C4-2B (cell line): ENCODE results near the gene BBS5.
"Not testable (repeated sequence)": the region's sequence is repeated elsewhere in the genome, so short reads cannot be mapped to it uniquely, and the experiment has no call there.

Source experiments
- H3K27ac ChIP-seq: fragments of 450-650 bp; 2 replicates; pipeline ENCODE4 v1.5.1; 2017
- ZFX ChIP-seq: fragments of 450-650 bp; IDR thresholded peaks from 2 replicates; pipeline ENCODE4 v1.6.1; 2017
- TF ChIP-seq, protein P1 (sequence below): fragments of 450-650 bp; conservative IDR thresholded peaks from 2 replicates; pipeline ENCODE4 v1.5.1; 2017; ENCODE audit warnings: mild to moderate bottlenecking

The BBS5 gene

DNA sequence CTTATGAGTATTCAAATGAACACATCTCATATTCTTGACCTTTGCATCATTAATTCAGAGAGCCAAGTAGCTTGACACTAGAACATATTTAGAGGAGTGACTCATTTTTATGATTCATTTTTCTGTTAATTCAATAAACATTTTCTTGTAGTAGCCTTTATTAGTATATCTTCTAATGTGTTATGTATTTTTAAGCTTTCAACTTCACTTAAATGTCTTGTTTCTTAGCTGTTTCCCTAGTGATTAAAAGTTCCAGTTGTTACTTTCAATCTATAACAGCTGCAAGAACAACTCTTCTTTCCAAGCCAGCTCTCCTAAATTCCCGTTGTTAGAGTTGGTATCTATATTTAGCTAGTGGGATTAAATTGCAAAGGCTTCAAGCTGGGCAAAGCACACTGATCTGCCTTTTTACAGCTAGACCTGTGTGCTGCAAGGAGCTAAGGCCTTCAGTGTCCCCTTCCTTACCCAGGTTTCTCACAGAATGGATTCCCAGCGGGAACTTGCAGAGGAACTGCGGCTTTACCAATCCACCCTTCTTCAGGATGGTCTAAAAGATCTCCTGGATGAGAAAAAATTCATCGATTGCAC, 30.1 kb downstream of the BBS5 start, which contains the start of gene KLHL41:
Gene KLHL41, plus strand, starts transcription at position 405 of the 588 bp plus-strand sequence. Its CDS starts 77 bp downstream, at position 482.
- no peak for TF ChIP-seq ZFX
- TF ChIP-seq, protein P1, sequence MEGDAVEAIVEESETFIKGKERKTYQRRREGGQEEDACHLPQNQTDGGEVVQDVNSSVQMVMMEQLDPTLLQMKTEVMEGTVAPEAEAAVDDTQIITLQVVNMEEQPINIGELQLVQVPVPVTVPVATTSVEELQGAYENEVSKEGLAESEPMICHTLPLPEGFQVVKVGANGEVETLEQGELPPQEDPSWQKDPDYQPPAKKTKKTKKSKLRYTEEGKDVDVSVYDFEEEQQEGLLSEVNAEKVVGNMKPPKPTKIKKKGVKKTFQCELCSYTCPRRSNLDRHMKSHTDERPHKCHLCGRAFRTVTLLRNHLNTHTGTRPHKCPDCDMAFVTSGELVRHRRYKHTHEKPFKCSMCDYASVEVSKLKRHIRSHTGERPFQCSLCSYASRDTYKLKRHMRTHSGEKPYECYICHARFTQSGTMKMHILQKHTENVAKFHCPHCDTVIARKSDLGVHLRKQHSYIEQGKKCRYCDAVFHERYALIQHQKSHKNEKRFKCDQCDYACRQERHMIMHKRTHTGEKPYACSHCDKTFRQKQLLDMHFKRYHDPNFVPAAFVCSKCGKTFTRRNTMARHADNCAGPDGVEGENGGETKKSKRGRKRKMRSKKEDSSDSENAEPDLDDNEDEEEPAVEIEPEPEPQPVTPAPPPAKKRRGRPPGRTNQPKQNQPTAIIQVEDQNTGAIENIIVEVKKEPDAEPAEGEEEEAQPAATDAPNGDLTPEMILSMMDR, result no peak
- H3K27ac ChIP-seq, result no peak within 1 kb of the TSS

- no peak overlapping the region for H3K27ac ChIP-seq
- TF ChIP-seq, protein P1, result no peak
- no peak for TF ChIP-seq ZFX
Measured at GRCh38 chr2:169509955-169510354, 30.7 kb downstream of the BBS5 start.

DNA sequence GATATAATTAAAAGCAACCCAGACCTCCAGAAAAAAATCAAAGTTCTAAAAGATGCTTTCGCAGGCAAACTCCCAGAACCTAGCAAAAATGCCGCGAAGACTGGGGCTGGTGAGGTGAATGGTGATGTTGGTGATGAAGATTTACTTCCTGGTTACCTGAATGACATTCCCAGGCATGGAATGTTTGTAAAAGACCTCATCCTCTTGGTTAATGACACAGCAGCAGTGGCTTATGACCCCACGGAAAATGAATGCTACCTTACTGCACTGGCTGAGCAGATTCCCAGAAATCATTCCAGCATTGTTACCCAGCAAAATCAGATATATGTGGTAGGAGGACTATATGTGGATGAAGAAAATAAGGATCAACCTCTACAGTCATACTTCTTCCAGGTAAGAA, 31.2 kb downstream of the BBS5 start:
- TF ChIP-seq, protein P1, result no peak
- TF ChIP-seq ZFX, result no peak
- no peak overlapping the region for H3K27ac ChIP-seq

GRCh38 chr2:169511818-169512217, 32.5 kb downstream of the BBS5 start:
- TF ChIP-seq, protein P1, result no peak
- TF ChIP-seq ZFX, result no peak
- H3K27ac ChIP-seq, result no peak overlapping the region

DNA sequence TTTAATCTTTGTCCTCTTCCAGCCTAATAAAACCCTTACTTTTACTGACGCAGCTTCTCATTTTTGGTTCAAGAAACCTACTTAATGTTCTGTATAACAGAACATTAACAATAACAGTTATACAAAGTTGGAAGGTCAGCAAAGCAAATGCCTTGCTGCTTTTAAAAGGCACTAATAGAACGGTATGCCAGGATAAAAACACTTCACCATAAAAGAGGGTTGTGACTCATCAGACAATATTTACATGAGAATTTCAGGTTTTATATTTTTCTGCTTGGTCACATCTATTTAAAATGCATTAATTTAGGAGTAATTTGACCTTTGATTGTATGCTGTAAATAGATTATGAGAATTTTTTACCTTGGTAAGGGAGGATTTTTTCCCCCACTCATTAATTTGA, 33.2 kb downstream of the BBS5 start:
- H3K27ac ChIP-seq, result no peak overlapping the region
- TF ChIP-seq, protein P1, result no peak
- no peak for TF ChIP-seq ZFX

DNA sequence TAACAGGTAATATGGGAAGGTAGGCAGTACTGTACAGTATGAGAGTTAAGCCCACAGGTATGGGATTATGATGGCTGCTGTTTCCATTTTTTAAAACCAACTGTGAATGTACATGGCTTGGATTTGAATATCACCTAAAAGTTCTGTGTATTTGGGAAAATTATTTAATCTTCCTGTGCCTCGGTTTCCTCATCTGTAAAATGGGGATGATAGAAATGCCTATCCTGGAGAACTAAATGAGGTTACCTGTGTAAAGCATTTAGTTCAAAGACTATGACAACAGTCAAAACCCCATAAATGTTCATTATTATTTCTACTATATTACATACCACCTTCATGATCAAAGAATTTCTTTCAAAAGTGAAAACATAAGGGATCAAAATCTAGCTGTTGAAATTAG, 33.8 kb downstream of the BBS5 start:
- no peak for TF ChIP-seq ZFX
- TF ChIP-seq, protein P1, result no peak
- H3K27ac ChIP-seq, result no peak overlapping the region

- TF ChIP-seq ZFX, result no peak
- TF ChIP-seq, protein P1, result no peak
- H3K27ac ChIP-seq, result no peak overlapping the region
Measured at GRCh38 chr2:169513926-169514325, 34.6 kb downstream of the BBS5 start.

GRCh38 chr2:169514758-169515157, 35.5 kb downstream of the BBS5 start:
- H3K27ac ChIP-seq, result not testable (repeated sequence)

DNA sequence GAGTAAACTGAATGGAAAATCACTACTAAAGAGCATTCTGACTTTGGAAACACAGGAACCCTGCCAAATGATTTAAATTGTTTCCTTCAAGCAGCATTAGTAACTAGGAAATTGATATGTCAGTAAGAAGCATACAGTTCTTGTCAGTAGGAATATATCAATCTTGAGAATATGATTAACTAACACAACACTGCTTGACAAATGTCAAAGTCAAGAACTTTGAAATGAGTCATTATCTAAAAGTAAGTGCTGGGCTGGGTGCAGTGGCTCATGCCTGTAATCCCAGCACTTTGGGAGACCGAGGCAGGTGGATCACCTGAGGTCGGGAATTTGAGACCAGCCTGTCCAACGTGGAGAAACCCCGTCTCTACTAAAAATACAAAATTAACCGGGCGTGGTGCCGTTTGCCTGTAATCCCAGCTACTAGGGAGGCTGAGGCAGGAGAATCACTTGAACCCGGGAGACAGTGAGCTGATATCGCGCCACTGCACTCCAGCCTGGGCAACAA, 37.2 kb downstream of the BBS5 start:
- not testable (repeated sequence) for H3K27ac ChIP-seq
